EL (cell line): ENCODE data around the gene R3HDM2.

Experiments
- DNase-seq: peaks from one replicate; pipeline ENCODE4 v3.0.0-alpha.2; 2016

The R3HDM2 gene

DNA sequence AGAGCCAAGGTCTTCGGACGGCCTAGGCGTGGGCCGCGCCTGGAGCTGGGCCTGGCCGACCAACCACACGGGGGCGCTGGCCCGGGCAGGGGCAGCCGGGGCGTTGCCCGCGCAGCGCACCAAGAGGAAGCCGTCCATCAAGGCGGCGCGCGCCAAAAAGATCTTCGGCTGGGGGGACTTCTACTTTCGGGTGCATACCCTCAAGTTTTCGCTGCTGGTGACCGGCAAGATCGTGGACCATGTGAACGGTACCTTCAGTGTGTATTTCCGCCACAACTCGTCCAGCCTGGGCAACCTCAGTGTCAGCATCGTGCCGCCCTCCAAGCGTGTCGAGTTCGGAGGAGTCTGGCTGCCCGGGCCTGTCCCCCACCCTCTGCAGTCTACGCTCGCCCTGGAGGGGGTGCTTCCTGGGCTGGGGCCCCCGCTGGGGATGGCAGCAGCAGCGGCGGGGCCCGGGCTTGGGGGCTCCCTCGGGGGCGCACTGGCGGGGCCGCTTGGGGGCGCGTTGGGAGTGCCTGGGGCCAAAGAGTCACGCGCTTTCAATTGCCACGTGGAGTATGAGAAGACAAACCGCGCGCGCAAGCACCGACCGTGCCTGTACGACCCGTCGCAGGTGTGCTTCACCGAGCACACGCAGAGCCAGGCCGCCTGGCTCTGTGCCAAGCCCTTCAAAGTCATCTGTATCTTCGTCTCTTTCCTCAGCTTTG, 205.7 kb downstream of the R3HDM2 start:
- DNase-seq: no peak

DNA sequence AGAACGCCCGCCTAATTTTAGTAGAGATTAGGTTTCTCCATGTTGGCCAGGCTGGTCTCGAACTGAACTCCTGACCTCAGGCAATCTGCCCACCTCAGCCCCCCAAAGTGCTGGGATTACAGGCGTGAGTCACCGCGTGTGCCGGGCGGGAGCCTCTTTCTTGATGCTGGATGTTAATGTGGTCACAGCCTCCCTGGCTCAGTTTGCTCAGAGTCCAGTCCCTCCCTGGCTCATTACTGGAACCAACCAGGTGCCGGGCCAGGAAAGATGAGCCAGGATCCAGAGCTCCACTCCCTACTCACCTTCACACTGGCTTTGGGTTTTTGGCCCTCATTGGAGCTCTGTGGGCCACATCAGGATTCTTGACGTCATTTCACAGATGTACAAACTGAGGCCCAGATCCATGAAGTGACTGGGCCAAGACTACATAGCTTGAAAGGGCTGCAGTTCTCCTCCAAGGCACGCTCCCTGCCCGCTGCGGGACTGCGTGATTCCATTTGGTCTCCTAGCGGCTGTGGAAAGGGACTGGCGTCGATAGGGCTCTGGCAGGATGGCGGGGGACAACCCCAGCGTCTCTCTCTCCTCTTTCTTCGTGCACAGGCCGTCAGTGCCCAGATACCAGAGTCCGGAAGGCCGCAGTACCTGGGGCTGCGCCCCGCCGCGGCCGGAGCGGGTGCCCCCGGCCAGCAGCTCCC, 206.4 kb downstream of the R3HDM2 start:
- DNase-seq: no peak

DNA sequence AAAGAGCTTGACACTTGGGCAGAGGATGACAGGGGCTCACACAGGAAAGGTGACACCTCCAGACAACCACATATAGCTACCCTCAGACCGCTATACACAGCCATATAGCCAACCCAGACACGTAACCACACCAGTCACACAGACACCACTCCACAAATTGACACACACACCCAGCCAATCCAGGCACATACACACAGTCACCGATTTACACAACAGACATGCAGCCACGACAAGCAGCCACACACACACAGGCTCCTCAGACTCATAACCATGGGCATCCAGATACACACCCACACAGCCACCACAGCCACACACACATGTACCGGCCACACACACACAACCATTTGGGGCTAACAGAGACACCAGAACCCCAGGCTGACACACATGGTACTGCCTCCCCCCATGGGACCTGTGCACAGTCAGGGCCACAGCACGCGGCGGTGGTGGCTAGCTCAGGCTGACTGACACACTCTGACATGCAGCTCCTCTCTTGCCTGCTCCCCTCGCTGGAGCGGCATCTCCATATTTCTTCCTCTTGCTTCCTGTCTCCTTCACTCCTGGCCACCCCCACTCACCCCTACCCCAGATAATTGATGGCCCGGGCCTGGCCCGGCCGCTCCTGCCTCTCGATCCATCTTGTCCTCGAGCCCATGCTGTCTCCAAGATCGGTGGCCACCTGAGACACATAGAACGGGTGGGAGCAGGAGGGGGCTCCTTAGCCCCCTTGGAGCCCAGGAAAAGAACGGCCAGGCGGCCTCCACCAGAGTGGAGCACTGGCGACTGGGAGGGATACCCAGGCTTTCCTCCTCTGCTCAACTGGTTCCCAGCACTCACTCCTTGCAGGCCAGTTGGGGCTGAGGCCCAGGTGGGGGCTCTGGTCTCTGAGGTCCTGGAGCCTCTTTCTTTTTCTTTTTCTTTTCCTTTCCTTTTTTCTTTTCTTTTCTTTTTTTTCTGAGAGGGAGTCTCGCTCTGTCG, 207.4 kb downstream of the R3HDM2 start:
- DNase-seq: no peak

DNA sequence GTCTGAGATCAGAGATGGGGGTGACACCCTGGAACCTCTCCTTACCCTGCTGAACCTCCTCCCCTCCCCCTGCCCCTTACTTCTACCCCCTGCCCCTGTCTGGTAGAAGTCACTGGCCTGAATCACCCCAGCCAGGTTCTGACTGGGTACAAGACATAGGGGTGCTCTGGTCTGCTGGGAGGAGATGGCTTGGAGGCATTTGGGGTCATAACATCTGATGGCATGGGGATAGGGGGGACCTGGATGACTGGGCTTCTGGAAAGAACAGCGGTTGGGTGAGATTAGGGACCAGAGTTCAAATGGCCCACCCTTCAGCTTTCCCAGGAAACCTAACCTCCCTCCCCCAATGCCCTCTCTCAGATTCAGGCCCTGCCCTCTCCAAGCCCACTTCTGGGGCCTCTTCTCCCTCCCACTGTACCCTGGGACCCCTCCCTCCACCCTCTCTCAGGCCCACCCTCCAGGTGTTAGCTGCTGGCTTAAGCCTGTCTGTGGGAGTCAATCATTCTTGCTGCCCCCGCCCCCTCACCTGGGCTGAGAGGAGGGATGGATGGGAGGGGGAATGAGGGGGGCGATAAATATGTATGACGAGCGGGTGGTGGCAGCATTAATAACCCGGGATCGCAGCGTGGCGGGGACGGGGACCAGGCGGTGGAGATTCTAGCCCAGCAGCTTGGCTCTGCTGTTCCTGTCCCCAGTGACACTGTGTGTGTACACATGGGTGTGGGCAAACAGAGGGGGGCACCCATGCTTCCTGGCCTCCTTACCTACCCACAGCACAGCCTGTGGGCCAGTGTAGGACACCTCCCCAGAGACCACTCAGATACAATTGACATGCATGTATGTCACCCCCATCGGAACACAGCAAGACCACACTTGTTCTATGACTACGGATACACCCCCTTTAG, 208.3 kb downstream of the R3HDM2 start:
- DNase-seq: no peak

DNA sequence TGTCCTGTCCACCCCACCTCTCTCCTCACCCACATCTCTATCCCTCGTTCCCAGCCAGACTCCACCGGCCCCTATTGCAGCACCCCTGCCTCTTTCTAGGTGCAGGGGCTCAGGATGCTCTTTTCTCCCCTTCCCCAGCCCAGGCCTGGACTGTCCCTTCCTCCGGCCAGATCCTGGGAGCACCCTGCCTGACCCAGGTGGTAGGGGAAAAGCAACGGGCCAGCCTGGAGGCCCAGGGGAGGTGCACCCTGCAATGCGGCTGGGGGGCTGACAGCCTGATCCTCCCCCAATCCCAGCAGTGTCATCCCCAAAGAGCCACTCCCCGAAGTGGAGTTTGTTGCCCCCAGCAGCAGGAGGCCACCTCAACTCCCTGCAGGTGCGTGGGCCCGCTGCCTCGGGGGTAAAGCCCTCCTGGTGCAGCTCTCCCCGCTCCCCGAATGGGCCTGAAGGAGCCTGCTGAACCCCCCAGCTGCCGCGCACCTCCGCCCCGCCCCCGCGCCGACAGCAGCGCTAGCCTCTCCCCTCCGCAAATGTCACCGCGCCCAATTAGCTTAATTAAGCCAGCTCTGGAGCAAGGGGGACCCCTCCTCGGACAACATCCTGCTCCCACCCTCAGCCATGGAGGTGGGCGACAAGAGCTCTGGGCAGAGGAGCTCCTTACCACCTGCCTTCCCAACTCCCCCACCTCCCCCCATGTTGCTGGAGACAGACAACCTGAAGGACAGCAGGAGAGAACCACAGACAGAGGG, 209.5 kb downstream of the R3HDM2 start:
- no peak for DNase-seq

DNA sequence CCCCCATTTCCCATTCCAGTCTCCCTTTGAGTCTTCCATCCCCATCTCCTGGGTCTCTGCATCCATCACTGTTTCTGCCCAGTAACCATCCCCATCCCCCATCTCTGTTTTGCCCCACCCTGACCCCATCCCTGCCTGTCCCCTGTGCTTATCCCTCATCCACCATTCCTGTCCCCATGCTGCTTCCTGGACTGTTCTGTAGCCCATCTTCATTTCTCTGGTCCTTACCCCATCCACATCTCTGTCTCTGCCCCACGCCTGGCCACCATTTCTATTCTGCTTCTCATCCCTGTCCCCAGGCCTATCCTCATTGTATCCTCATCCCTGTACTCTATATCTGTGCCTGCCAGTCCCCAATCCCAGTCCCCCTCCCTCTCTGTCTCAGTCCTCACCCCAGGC, 210.1 kb downstream of the R3HDM2 start:
- no peak for DNase-seq

DNA sequence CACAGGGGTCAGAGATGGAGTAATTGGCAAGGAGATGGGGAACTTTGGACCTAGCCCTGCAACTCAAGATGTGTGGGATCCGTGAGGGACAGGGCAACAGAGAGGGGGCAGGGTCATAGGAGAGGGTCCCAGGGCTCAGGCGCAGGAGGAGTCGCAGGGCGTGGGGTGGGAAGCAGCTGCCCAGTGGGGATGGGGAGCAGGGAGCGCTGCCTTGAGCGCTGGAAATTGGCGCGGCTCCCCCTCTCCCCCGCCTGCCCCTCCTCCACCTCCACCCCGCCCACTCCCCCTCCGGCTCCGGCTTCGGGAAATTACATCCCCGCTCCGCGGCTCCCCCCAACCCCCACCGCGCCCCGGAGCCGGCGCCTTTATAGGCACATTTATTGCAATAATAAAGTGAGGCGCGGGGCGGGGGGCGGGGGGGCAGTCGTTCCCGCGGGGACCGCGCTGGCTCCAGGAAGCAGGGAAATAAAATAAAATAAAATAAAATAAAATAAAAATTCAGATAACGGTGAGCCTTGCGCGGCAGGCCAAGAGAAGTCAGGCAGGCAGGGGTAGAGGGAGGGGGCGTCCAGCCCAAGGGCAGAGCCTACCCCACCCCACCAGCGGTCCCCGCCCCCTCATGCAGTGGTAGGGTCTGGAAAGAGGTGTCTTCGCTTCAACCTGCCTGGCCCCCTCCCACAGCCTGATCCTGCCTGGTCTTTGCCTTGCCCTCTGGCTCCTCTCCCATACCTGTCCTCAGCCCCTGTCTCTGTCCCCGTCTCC, 210.7 kb downstream of the R3HDM2 start:
- DNase-seq: no peak

DNA sequence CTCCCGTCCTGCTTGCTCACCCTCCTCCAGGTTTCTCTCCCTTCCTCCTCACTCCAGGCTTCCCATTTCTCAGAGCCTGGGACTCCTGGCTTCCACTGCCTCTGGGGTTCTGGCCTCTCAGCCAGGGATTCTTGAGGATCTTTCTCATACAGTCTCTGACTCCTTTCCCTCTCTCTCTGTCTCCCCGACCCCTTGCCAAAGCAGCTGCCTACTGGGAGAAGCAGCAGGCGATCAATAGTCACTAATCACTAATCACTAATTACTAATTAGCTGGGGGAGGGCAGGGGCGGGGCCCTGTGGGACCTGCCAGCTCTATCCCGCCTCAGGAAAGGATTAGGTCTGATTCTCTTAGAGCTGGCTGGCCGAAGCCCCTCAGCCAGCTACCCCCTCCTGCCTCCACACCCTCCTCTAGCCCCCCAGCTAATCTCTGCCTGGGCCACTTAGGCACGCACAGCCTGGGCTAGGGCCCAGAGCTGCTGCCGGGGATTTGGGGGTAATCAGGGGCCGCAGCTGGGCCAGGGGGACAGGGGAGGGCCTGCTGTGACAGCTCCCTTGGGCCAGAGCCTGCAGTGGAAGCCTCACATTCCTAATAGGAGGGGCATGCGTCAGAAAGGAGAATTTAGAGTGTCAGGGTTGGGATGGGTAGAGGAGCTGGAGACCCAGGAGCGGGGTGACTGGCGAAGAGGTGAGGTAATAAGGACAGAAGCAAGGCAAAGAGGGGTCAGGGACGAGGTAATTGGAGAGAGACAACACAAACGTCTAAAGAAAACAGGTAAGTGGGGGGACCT, 211.4 kb downstream of the R3HDM2 start:
- no peak for DNase-seq

DNA sequence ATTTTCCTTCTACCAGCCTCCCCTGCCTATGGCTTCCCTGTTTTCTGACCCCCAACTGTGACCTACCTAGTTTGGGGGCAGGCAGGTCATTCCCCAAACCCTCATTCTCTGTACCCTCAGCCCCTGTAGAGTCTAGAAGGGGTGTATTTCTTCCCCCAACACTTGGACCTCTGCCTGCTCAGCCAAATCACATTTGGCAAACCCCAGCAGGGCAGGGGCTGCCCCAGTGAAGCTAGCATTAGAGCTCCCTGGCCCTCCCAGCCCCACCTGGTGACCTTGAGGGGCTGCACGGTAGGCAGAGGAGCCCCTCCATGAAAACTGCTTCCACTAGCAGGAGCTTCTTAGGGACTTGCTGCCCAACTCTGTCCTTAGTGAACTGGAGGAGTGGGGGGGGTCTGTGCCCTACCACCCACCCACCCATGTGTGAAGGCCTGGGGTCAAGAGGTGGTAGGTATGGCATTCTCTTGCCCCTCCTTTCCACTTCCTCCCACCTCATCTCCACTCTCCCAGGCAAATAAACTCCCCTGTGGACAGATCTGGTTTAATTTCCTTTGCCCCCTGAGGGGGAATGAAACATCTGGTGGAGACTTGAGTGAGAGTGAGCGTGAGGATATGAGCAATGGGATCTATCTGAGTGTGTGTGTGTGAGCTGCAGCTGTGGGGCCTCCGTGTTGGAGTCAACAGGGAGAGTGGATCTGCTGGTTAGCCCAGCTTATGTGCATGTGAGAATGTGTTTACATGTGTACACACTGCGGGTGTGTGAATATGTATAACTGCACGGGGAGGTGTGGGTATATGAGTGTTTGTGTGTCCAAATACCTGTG, 212.6 kb downstream of the R3HDM2 start:
- peak; percentile 50 for DNase-seq

DNA sequence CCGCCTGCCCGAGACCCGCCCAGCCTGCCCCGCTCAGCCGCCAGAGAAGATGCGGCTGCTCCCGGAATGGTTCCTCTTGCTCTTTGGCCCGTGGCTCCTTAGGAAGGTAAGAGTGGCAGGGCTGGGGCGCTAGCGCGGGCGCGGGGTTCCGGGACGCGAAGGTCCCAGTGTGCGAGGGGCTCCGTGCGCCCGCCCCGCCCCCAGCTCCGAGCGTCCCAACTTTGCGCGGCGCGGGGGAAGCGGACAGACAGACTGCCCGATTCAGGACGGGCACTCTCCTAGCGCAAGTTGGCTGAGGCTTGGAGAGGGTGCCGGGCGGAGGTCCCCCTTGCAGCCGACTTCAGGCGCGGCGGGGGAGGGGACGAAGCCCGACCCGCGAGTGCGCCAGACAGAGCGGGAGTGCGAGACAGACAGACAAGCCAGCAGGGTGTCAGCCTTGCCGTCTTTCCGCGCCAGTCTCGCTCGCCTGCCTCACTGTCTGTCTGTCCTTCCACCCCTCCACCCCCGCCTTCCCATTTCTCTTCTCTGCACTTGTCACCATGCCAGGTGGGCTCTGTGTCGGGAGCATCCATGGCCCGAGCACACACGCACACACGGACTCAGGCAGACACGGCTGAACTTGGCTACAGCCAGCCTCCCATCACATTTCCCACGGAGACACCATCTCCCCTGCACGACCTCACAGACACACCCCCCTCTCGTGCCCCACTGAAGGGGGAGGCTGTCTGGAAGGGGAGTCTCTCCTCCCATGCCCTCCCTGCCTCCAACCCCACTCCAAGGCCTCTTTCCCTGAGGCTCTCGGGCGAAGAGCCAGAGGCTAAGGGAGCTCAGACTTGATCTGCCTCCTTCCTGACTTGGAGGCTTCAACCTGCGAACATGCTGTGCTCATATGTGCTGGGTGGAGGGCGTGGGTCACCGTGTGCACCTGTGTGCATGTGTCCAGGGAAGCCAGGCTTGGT, 213.6 kb downstream of the R3HDM2 start:
- peak; percentile 47 for DNase-seq

DNA sequence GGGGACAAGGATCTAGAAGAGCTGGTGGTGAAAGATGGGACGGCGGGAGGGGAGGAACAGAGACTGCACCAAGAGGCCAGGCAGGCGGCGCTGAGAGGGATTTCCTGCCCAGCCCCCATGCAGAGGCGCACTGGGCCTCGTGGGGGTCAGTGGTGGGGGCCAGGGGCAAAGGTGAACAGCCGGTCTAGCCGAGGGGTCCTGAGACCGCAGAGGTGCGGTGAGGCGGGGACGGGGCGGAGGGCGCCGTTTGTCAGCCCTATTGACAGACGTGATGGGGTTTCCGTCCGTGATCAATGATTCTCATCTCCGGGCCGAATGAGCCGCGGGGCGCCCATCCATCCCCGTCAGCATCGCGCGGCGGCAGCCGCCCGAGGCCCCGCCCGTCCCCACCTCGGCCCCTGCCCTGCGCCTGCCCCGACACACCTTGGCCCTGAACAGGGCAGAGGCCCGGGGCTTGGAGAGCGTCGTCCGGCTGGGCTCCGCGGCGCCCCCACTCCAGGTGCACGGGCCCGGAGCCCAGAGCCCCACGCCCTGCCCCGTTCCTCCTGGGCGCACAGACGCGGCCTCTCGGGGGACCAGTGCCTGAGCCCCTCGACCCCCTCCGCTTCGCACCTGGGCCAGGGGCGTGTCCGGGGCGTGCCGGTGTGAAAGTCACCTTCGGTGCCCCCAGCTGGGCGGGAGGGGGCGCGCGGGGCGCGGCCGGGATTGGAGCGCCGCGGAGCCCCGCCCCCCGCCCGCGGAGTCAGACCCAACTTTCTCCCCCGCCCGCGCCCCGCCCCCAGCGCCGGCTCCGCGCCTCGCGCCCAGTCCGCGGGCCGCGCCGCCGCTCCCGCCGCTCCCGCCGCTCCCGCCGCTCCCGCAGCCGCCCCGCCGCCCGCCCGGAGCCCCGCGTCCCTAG, 214.6 kb downstream of the R3HDM2 start, which contains the start of gene NXPH4:
Gene NXPH4 (plus strand): TSS at position 781 of the 898 bp plus-strand sequence. CDS start 176 bp downstream, outside the sequence.
- peak; percentile 31 for DNase-seq

DNA sequence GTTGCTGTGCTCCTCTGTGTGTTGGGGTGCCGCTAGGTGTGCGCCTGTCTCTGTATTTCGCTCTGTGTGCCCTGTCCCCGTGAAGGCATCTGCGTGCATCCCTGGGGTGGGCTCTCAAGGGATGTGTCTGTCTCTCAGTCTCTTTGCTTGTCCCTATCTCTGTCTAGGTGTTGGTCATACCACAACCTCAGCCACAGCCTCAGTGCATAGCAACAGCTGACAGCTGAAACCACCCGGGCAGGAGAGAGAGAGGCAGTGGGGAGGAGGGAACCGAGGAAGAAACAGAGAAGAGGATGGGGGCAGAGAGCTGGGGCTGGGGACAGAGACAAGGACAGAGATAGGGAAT, 215.2 kb downstream of the R3HDM2 start:
- peak; percentile 20 for DNase-seq

DNA sequence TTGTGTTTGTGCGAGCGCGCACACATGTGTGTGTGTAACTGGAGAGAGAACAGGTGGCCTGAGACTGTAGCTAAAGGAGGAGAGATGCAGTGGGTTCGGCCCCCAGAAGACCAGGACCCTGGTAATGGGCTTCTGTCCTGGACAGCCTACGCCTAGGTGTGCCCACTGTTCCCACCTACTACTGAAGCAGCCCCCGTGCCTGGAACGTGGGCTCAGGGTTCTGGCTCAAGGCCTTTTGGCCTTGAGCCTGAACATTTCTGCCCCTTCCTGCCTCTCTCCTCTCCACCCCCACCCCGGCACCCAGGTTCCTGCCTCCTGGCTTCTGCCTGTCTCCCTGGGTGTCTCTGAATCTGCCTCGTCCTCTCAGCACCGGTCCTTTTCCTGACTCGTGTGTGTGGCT, 215.8 kb downstream of the R3HDM2 start:
- no peak for DNase-seq

DNA sequence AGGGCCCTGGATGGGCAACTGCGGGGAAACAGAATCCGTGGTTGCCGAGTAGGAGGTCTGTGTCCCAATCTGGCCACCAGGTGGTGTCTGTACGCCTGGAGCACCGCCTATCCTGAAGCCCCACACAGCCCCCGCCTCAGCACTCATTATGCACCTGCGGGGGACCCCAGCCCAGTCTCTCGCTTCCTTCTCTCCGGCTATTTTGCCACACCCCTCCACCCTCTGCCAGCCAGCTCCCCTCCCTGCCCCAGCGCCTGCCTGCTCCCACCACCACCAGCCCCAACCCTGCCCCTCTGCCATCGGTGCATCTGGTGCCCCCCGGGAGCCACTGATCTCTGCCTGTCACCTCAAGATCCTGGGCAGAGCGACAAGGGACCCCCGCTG, 216.5 kb downstream of the R3HDM2 start:
- peak; percentile 65 for DNase-seq

DNA sequence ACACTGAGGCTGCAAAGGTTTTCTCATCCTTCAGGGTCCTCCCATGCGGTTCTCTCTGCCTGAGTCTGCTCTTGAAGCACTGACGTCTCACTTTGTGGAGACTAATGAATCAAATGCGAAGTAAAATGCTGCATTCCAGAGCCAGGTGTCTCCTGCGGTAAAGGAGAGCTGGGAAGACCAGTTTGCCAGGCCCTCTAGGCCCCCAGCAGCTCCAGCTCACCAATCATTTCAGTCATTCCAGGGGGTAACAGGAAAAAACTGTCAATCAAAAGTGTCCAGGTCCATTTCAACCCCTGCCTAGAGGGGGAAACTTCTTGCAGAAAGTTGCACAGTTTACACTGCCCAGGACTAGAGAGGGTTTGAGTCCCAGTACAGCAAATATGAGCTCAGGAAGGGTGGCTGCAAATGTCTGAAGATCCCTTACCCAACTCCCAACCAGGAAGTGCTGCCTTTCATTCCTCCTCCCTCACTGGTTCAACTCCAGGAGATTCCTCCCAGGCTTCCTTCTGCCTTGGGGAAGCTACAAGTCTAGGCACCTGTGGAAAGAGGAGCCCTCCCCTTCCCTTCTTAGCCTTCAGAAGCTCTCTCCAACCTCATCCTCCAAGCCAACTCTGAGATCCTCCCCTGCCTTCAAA, 217.0 kb downstream of the R3HDM2 start:
- DNase-seq: no peak

DNA sequence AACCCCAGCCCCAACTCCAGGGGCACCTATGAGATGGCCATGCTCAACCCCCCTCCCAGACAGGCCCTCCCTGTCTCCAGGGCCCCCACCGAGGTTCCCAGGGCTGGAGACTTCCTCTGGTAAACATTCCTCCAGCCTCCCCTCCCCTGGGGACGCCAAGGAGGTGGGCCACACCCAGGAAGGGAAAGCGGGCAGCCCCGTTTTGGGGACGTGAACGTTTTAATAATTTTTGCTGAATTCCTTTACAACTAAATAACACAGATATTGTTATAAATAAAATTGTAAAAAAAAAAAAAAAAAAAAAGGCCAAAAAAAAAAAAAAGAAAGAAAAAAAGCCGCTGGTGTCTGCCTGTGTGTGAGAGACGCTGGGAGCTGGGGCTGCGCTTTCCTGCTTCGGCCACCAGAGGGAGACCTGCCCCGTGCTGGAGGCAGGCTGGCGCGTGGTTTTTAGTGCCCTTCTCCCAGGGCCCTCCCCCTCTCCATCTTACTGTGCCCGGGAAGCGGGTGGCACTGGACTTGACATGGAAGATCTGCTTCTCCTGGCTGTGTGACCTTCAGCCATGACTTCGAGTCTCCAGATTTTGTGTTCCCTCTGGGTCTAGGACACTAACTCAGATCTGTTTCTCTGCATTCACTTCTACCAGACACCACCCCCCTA, 217.7 kb downstream of the R3HDM2 start:
- peak; percentile 83 for DNase-seq
